Measurements from ENCODE around the gene FYB2.

Gene FYB2

GRCh38 chr1:56834137-56834900, 15.1 kb upstream of the FYB2 start:
- no peak for DNase-seq

GRCh38 chr1:56833088-56833487, 13.9 kb upstream of the FYB2 start:
- DNase-seq, result no peak

- DNase-seq, result peak; percentile 69 to 80 (median 75)
Observed at GRCh38 chr1:56831871-56832693, 12.9 kb upstream of the FYB2 start.

GRCh38 chr1:56830052-56830451, 10.8 kb upstream of the FYB2 start:
- no peak for DNase-seq

GRCh38 chr1:56827711-56828110, 8.5 kb upstream of the FYB2 start:
- no peak for DNase-seq

- no peak for DNase-seq
Observed at GRCh38 chr1:56825436-56825835, 6.2 kb upstream of the FYB2 start.

- no peak for DNase-seq
Observed at GRCh38 chr1:56824938-56825337, 5.7 kb upstream of the FYB2 start.

- DNase-seq, result no peak
Observed at GRCh38 chr1:56824271-56824670, 5.1 kb upstream of the FYB2 start.

GRCh38 chr1:56821462-56821797, 2.2 kb upstream of the FYB2 start:
- peak; percentile 13 to 50 (median 27) for DNase-seq

- peak; percentile 76 to 90 (median 84) for DNase-seq
Observed at GRCh38 chr1:56820755-56821461, 1.7 kb upstream of the FYB2 start.

- DNase-seq, result no peak
Observed at GRCh38 chr1:56817716-56818463, 1.3 kb downstream of the FYB2 start.

- no peak for DNase-seq
Observed at GRCh38 chr1:56816909-56817308, 2.3 kb downstream of the FYB2 start.

- no peak for DNase-seq
Observed at GRCh38 chr1:56816264-56816663, 2.9 kb downstream of the FYB2 start.

- DNase-seq, result no peak
Observed at GRCh38 chr1:56814205-56814604, 5.0 kb downstream of the FYB2 start.

- no peak for DNase-seq
Observed at GRCh38 chr1:56811331-56811730, 7.9 kb downstream of the FYB2 start.

GRCh38 chr1:56808410-56808809, 10.8 kb downstream of the FYB2 start:
- DNase-seq, result no peak

GRCh38 chr1:56806804-56807203, 12.4 kb downstream of the FYB2 start:
- DNase-seq, result no peak

GRCh38 chr1:56803561-56804156, 15.5 kb downstream of the FYB2 start:
- DNase-seq, result peak; percentile 6 to 30 (median 16)

- no peak for DNase-seq
Observed at GRCh38 chr1:56799605-56800400, 19.4 kb downstream of the FYB2 start.

GRCh38 chr1:56798053-56798471, 21.1 kb downstream of the FYB2 start:
- no peak for DNase-seq

- no peak for DNase-seq
Observed at GRCh38 chr1:56797065-56797685, 22.0 kb downstream of the FYB2 start.

All from suppressor macrophage (primary cell).